Measurements from ENCODE around the gene IL34.

DNA sequence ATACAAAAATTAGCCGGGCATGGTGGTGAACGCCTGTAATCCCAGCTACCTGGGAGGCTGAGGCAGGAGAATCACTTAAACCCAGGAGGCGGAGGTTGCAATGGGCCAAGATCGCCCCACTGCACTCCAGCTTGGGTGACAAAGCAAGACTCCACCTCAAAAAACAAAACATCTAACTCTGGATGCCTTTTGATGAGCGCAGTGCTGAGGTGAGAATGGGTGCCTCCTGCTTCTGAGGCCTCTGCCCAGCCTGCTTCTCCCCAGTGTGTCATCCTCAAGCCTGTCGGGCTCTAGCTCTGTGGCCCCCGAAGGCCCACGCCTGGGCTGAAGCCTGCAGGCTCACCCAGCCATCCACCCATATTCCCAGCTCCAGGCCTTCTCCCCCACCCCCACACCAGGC, 50.0 kb downstream of the IL34 start:
- TF ChIP-seq POLR2A (IDR thresholded peaks at IDR 0.05) (no peak), EP300 (IDR thresholded peaks at IDR 0.05) (no peak), POLR2AphosphoS5 (IDR thresholded peaks at IDR 0.05) (no peak)
- TF ChIP-seq, protein P1, sequence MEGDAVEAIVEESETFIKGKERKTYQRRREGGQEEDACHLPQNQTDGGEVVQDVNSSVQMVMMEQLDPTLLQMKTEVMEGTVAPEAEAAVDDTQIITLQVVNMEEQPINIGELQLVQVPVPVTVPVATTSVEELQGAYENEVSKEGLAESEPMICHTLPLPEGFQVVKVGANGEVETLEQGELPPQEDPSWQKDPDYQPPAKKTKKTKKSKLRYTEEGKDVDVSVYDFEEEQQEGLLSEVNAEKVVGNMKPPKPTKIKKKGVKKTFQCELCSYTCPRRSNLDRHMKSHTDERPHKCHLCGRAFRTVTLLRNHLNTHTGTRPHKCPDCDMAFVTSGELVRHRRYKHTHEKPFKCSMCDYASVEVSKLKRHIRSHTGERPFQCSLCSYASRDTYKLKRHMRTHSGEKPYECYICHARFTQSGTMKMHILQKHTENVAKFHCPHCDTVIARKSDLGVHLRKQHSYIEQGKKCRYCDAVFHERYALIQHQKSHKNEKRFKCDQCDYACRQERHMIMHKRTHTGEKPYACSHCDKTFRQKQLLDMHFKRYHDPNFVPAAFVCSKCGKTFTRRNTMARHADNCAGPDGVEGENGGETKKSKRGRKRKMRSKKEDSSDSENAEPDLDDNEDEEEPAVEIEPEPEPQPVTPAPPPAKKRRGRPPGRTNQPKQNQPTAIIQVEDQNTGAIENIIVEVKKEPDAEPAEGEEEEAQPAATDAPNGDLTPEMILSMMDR (IDR thresholded peaks at IDR 0.05): no peak
